ENCODE results near the gene SECISBP2. TPM values are rescaled to one million over a fixed set of nuclear protein-coding genes. Genes with fewer than 3 reads are reported as not detected.
"Not testable (repeated sequence)": the region's sequence is repeated elsewhere in the genome, so short reads cannot be mapped to it uniquely, and the experiment has no call there.

SECISBP2 gene
- total RNA-seq, 1 donor, result 32.6 TPM

DNA sequence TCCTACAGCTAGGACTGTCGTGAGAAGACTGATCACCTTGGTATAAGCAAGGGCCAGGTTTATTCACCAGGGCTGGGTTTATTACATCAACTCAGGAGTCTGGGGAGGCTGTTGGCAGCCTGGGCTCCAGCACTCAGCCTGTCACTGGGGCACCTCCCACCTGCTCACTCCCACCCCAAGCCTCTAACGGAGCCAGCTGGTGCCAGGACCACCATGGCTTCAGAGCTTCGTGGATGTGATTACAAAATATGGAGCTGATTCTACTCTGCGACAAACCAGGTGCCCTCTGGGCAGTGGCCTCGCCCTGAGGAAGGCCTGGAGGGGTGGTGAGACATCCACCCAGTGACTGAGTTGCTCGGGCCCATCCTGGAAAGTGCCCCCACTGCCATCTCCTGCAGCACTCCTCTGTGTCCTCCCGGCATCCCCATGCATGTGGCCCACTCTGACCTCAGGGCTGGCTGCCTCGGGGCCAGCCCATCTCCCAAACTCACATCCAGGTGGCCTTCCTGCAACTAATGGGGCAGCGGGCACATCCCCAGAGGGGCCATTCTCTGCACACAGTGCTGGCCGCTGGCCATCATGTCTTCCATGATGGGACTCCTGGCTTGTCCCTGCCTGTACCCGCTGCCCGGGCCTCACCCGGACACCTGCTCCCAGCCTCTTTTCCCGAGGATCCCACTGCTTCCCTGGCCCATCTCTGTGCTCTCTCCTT is 49.6 kb downstream of the SECISBP2 start:
- no peak for DNase-seq (ENCODE audit: low read depth)
- no peak overlapping the region for H3K4me3 ChIP-seq (ENCODE audit: low read depth, low read length)
- TF ChIP-seq, protein P1, sequence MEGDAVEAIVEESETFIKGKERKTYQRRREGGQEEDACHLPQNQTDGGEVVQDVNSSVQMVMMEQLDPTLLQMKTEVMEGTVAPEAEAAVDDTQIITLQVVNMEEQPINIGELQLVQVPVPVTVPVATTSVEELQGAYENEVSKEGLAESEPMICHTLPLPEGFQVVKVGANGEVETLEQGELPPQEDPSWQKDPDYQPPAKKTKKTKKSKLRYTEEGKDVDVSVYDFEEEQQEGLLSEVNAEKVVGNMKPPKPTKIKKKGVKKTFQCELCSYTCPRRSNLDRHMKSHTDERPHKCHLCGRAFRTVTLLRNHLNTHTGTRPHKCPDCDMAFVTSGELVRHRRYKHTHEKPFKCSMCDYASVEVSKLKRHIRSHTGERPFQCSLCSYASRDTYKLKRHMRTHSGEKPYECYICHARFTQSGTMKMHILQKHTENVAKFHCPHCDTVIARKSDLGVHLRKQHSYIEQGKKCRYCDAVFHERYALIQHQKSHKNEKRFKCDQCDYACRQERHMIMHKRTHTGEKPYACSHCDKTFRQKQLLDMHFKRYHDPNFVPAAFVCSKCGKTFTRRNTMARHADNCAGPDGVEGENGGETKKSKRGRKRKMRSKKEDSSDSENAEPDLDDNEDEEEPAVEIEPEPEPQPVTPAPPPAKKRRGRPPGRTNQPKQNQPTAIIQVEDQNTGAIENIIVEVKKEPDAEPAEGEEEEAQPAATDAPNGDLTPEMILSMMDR (IDR thresholded peaks at IDR 0.05; ENCODE audit: insufficient read depth, low read length), result no peak

DNA sequence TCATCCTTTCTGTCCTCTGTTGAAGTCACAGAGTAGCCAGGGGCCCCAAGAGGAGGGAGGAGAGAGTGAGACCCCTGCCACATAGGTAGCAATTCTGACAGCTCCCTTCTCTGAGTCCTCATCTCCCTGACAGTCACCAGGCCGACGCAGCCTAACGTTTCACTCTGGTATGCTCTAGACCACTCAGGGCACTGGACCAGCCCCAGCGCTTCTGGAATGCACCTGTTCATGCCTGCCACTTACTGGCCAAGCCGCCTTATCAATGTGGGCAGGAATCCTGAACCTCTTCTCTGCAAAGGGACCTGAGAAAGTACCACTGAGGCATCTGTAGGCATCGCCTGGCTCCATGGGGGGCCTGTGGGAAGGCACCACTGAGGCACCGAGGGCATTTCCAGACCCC is 50.2 kb downstream of the SECISBP2 start:
- no peak overlapping the region for H3K4me3 ChIP-seq (ENCODE audit: low read depth, low read length)
- TF ChIP-seq, protein P1 (IDR thresholded peaks at IDR 0.05; ENCODE audit: insufficient read depth, low read length), result no peak
- no peak for DNase-seq (ENCODE audit: low read depth)

DNA sequence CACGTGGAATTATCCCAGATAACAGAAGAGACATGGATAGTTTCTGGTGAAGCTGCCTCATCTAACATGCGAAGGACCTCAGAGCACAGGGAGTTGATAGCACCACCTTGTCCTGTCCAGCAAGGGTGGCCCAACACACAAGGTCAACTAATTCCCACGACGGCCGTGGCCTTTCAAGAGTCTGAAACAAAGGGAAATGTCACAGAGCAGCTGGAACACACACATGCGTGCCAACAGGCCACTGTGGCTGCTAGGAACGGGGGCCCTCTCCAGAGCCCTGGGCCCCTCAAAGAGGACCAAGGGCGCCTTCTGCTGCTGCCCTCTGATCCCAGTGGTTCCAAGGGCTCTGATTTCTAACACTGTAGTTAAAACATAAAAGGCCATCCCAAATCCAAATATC is 50.7 kb downstream of the SECISBP2 start:
- no peak overlapping the region for H3K4me3 ChIP-seq (ENCODE audit: low read depth, low read length)
- DNase-seq (ENCODE audit: low read depth), result no peak
- TF ChIP-seq, protein P1 (IDR thresholded peaks at IDR 0.05; ENCODE audit: insufficient read depth, low read length), result no peak

DNA sequence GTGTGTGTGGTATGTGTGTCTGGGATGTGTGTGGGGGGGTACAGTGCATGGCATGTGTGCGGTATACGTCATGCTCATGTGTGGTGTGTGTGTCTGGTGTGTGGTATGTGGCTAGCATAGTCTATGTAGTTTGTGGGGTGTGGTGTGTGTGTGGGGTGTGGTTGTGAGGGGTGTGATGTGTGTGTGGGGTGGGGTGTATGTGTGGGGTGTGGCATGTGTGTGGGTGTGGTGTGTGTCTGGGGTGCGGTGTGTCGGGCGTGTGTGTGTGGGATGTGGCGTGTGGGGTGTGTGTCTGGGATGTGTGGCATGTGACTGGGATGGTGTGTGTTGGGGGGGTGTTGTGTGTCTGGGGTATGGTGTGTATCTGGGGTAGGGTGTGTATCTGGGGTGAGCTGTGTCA is 52.3 kb downstream of the SECISBP2 start:
- no peak for DNase-seq (ENCODE audit: low read depth)
- TF ChIP-seq, protein P1 (IDR thresholded peaks at IDR 0.05; ENCODE audit: insufficient read depth, low read length), result no peak
- no peak overlapping the region for H3K4me3 ChIP-seq (ENCODE audit: low read depth, low read length)

DNA sequence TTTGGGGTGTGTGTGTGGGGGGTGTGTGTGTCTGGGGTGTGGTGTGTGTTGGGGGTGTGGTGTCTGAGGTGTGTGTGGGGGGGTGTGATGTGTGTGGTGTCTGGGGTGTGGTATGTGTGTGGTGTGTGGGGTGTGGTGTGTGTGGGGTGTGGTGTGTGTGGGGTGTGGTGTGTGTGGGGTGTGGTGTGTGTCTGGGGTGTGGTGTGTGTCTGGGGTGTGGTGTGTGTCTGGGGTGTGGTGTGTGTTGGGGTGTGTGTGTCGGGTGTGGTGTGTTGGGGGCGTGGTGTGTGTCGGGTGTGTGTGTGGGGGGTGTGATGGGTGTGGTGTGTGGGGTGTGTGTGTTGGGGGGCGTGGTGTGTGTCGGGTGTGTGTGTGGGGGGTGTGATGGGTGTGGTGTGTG is 53.5 kb downstream of the SECISBP2 start:
- H3K4me3 ChIP-seq (ENCODE audit: low read depth, low read length); DNase-seq (ENCODE audit: low read depth): not testable (repeated sequence)

DNA sequence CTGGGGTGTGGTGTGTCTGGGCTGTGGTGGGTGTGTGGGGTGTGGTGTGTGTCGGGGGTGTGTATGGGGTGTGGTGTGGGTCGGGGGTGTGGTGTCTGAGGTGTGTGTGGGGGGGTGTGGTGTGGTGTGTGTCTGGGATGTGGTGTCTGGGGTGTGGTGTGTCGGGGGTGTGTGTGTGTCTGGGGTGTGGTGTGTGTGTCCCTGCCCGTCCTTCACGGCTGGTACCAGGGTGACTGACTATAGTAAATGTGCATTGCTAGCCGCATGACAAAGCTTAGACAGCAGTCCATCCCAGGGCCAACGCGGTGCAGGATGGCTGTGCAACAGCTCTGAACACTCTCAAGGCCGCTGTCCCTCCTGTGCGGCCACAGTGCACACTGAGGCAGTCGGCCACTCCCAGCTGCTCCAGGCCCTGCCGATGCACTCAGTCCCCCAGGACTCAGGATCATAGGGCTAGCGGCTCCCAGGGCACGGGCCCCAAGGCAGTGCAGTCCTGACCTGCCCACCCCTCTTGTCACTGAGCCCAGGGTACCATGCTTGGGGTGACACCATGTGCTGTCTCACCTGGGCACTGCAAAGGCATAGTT is 54.0 kb downstream of the SECISBP2 start:
- H3K4me3 ChIP-seq (ENCODE audit: low read depth, low read length), result no peak overlapping the region
- no peak for DNase-seq (ENCODE audit: low read depth)
- TF ChIP-seq, protein P1 (IDR thresholded peaks at IDR 0.05; ENCODE audit: insufficient read depth, low read length), result no peak

DNA sequence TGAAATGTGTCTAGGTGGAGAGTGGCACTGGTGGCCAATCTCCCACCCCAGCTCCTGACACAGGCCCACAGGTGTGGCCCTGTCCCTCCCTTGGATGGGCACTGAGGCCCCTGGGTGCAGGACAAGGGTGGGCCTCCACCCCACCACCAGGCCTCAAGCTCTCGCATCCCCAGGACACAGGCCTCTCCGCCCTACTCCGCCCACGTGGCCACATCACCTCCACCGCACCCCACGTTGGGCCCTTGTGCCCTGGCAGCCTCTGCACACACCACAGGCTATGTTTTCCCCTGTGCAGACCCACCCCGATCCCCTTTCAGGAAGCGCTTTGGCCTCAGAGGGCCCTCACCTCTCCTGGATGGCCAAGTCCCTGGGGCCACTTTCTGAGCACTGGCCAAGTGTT is 54.7 kb downstream of the SECISBP2 start:
- H3K4me3 ChIP-seq (ENCODE audit: low read depth, low read length), result no peak overlapping the region
- TF ChIP-seq, protein P1 (IDR thresholded peaks at IDR 0.05; ENCODE audit: insufficient read depth, low read length), result no peak
- no peak for DNase-seq (ENCODE audit: low read depth)
